Measurements from ENCODE around the gene UBE2H.
"Not testable (repeated sequence)": the region's sequence is repeated elsewhere in the genome, so short reads cannot be mapped to it uniquely, and the experiment has no call there.

UBE2H gene
- total RNA-seq, result 37.5 to 78.1 reads per million in 2 experiments

DNA sequence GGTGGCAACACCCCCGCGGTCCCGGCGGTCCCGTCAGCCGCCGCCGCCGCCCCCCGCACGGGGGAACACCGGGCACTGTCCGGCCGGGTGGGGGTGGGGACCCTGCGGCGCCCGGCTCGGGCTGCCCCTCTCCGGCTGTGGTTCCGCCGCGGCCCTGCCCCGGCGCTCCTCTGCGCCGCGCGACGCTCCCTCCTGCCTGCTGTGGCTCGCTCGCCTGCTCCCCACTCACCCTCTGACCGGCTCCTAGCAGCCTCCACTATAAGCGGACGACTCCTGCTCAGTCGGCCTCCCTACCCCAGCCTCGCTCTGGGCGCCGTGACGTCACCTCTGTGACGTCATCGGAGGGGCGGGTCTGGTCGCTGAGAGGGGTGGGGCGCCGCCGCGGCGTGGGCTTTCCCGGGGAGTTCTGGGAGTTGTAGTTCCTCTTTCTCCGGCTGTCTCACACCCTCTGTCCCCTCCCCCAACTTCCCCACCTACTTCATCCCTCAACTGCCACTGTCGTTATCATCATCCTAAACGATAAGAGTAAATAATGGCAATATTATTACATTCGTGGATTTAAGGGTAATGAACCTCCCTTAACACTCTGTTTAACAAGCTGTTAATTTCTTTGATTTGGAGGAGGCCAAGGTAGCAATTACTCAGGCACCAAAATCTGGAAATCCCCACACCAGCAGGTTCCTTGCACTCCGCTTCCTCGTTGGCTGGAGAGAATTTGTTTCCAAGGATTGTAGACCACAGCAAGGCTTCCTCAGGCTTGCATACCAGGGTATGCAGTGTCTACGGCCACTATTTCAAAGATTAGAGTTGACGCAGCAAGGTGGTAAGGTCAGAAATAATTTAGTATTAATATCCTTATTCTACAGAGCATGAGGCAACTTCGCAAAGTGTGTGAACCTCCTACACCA, at the start of gene UBE2H:
Gene UBE2H, minus strand, starts transcription at position 308 of the 908 bp plus-strand sequence. CDS start 405 bp downstream, outside the sequence.
- peak; percentile 90 for DNase-seq (ENCODE audit: low read depth)

DNA sequence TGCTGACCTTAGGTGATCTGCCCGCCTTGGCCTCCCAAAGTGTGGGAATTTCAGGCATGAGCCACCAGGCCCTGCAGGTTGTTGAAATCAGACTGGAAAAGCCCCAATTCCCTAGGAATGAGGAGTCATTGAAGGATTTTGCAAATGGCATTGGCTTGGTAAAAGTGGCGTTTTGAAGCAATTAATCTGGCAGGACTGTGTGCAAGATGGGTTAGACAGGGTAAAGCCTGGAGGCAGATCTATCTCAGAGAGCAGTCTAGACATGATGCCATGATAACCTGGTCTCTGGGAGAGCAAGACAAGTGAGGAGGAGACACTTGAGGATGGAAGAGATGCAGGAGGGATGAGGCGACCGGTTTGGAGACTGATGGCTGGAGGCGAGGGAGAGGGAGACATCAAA, 45.7 kb upstream of the UBE2H start:
- DNase-seq (ENCODE audit: low read depth), result no peak

DNA sequence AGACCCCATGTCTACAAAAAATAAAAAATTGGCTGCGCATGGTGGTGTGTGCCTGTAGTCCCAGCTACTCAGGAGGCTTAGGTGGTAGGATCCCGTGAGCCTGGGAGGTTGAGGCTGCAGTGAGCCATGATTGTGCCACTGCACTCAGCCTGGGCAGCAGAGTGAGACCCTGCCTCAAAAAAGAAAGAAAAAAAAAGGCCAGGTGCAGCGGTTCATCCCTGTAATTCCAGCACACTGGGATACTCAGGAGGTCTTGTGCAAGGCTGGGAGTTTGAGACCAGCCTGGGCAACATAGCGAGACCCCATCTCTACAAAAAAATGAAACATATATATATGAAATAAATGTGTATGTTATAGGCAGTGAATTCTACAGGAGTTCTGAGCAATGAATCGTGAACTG, 44.5 kb upstream of the UBE2H start:
- no peak for DNase-seq (ENCODE audit: low read depth)

DNA sequence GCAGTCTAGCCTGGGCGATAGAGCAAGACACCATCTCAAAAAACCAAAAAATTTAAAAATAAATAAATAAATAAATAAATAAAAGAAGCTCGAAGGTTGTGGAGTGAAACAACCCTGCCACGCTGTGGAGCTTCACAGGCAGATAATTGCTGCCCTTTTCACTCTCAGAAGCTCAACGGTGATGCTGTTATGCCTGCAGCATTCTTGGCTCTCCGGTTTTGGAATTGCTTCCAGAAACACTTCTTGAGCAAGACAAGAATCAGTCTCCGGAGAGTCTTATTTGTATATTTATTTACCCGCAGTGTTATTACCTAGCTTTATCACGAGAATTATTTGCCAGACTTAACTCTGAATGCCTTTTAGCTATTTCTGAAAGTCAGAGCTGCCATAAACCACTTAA, 40.5 kb upstream of the UBE2H start:
- DNase-seq (ENCODE audit: low read depth), result no peak

DNA sequence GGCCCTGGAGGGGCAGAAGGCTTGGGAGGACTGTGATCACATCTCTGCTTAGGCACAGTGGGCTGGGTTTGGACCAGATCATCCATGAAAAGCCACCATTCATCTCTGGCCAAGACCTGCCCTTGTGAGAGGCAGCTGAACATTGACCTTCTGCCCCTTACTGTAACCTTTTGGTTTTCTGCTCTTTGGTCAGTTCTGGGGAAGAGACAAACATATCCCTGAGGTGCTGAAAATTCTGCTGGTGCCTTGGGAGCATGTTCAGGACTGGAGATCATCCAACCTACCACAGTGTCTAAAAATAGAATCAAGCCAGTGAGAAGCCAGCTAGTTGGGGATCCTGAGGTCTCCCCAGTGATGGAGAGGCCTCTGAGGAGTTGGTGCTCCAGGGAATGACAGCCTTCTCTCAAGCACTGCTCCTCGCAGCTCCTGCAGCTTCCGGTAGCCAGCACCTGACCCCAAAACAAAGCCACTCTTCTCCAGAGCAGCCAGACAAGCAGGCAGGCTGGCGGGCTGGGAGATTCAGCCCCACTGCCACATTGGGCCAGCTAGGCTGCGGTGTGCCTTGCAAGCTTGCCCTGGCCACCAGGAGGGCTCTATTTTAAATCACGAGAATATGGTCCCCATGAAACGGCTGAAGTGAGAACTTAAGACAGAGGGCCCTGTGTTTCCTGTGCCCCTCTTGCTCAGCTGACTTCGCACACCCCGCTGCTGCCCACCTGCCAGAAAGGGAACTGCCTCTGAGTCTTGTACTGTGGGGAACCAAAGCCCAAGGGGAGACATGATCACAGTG, 37.8 kb upstream of the UBE2H start:
- DNase-seq (ENCODE audit: low read depth), result no peak

DNA sequence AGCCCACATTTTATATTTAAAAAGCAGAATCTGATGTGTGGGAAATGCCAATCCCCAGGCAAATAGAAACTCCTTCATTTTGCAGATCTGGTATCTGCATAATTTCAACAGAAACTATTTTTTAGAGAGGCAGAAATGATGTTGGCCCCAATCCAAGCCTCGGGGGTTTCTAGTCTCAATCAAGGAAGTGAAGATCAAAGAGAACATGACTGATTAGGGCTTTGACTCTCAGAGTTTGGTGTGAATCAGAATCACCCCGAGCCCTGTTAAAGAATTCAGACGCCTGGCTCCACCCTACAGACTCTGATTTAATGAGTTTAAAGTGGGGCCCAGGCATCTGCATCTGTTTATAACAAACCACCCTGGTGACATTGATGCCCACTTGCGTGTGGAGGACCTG, 36.7 kb upstream of the UBE2H start:
- DNase-seq (ENCODE audit: low read depth), result no peak

DNA sequence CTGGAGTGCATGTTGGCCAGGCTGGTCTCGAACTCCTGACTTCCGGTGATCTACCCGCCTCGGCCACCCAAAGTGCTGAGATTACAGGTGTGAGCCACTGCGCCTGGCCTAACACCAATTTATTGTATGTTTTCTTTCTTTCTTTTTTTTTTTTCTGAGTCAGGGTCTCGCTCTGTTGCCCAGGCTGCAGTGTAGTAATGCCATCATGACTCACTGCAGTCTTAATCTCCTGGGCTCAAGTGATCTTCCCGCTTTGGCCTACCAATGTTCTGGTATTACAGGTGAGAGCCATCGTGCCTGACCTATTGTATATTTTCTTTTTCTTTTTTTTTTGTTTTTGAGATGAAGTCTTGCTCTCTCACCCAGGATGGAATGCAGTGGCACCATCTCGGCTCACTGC, 33.8 kb upstream of the UBE2H start:
- DNase-seq (ENCODE audit: low read depth), result no peak

DNA sequence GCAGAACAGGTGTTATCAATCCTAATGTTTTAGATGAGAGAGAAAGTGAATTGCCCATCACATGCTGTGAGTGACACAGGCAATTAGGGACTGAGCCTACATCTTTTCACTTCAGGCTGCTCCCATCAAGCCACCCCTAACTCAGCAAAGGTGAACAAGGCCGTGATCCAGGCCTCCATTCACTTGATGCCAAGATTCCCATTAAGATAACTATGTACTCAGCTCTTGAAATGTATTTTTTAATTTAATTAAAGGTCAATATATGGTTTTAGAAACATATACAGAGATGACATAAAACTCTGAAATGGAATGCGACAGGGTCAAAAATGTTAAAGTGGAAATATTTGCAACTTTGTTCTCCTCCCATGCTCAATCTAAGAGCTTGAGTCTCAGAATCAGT, 27.9 kb upstream of the UBE2H start:
- no peak for DNase-seq (ENCODE audit: low read depth)

DNA sequence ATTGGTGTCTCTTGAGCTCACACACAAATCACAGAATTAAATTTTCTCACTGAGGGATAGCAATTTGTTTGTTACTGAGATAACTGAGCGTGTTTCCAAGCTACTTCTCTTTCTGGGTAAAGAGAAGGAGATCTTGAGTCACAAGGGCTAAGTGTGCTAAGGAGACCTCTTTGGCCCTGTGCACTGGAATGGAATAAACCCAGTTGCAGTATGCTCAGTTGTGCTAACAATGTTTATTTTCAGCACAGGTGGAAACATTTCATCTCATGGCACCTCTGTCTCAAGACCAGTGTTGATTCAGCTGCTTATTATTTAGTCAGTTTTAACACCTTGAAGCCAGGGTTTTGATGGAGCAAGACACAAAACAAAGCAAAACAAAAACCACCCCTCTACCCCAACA, 22.5 kb upstream of the UBE2H start:
- no peak for DNase-seq (ENCODE audit: low read depth)

DNA sequence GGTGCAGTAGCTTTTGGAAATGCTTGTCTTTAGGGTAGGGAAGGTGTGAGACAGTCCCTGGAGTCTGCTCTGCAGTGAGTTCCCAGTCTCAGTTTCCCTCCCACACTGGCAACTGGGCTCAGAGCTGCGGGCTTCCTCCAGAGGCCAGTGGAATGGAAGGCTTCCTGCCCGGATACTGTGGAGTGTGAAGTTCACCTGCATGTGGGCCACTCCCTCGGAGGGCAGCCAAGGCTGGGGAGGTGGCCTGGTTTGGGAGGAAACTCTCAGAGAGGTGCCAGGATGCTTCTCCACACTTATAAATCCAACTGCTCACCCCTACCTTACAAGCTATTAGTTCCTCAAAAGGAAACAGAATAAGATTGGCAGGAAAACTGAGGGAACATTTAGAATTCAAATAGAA, 18.1 kb upstream of the UBE2H start:
- DNase-seq (ENCODE audit: low read depth), result no peak

DNA sequence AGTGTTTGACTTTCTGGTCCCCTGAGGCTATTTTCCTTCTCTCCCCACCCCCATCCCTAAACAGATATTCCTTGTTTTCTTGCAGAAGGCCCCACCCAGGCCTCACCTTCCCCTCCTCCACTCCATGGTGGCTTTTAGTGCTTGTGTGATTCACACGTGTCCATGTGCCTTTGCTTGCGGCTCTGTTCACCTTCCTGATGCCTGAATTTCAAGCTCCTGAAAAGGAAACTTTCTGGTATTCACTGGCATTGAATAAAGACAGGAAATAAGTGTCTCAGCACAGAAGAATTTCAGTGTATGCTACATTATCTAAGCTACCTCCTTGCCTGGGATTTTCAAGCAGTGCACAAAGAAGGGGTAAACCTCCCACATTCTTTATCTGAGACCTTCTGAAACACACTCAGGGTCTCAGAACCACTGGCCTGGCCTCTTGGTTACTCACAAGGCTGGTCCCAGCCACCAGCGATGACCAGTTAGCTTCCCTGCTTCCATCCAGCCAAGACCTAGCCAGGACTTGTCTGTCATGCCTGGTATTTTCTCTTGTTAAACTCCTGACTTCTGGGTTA, 17.2 kb upstream of the UBE2H start:
- DNase-seq (ENCODE audit: low read depth), result no peak

DNA sequence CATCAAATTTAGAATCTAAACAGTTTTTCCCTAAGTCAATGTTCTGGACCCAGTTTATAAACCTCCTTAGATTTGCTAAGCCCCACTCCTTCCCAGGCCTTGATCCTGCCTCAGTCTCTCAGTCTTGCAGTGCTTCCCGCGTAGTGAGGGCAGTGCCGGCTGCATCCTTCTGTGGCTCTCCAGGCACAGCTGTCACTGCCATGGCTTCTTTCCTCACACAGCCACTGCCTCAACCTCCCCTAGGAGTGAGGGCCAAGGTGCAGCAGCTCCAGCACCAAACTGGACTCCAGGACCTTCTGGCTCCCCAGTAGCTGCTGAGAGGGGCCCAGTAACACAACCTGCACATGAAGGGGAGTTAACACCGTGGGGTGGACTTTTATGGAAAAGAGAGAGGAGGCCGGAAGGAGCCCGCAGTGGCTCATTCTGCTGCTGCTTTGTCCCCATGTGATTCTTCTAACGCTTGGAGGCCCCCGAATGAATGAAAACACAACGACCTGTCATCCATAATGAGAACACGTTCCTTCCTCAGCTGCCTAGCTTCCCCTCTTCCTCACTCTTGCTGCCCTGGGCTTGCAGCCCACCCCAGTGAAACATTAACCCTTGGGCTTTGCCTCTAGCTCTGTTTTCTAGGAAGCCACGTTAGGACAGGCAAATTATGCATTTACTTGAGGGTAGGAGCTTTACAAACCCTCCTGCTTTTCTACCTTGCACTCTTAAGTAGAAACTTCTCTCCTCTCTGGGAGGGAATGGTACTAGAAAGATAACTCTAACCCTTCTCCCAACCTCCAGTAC, 16.0 kb upstream of the UBE2H start:
- DNase-seq (ENCODE audit: low read depth), result no peak

DNA sequence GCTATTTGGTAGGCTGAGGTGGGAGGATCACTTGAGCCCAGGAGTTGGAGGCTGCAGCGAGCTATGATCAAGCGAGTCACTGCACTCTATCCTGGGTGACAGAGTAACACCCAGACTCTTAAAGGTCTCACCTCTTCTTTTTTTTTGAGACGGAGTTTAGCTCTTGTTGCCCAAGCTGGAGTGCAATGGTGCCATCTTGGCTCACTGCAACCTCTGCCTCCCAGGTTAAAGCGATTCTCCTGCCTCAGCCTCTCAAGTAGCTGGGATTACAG, 7.4 kb upstream of the UBE2H start:
- DNase-seq (ENCODE audit: low read depth), result not testable (repeated sequence)

DNA sequence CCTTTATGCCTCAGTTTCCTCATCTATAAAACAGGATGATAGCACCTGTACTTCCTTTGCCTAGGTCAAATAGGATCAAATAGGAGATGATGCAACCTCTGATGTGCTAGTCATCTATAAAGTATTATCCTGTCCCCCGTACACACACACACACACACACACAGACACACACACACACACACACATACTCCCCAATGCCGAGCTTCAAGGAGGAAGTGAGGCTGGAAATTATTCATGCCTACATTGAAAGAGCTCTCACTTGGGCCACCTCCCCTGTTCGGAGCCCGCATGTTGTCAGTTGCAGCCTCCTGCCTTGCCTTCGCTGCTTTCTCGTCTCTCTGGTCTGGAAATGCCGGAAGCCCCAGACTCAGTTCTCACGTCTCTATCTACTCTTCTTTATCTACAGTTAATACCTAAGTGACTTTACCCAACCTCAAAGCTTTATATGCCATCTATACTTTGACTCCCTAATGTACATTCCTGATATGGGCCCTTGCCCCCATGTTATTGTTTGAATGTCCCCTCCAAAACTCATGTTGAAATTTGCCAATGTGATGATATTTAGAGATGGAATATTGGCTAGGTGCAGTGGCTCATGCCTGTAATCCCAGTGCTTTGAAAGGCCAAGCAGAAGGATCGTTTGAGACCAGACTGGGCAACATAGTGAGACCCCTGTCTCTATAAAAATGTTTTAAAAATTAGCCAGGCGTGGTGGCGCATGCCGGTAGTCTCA, 6.9 kb upstream of the UBE2H start:
- no peak for DNase-seq (ENCODE audit: low read depth)

DNA sequence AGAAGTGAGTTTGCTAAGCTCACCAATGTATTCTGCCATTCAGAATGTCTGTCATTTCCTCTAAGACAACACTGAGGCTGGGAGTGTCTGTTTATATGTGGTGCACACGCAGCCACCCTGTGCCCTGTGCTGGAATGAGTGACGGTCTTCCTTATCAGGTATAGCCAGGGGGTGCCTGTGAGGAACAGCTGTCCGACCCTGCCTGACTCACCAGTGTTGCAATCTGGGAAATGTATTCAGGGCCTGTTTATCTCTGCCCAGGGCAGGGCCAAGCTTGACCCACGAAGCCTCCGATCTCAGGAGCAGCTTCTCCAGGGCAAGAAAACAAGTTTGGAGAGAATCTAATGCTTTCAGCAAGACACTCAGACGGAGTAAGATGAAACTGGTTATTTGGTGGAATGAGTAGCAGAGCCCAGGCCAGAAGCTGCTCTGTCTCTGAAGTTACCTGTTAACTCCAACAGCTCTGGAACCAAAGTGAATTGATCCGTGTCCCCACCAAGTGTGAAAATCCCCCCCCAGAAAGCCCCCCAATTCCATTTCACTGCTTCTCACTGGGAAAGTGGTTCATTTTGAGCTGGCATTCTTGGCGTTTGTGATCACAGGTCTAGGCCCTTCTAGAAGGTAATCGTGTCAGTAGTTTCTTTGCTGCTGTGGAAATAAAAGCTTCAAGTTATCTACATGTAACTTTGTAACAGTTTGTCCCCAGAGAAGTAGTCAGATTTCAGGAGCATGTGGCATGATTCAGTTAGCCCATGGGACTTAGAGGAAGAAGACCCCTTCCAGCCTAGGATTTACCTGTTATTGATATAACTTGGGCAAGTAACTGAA, 6.1 kb upstream of the UBE2H start:
- no peak for DNase-seq (ENCODE audit: low read depth)

DNA sequence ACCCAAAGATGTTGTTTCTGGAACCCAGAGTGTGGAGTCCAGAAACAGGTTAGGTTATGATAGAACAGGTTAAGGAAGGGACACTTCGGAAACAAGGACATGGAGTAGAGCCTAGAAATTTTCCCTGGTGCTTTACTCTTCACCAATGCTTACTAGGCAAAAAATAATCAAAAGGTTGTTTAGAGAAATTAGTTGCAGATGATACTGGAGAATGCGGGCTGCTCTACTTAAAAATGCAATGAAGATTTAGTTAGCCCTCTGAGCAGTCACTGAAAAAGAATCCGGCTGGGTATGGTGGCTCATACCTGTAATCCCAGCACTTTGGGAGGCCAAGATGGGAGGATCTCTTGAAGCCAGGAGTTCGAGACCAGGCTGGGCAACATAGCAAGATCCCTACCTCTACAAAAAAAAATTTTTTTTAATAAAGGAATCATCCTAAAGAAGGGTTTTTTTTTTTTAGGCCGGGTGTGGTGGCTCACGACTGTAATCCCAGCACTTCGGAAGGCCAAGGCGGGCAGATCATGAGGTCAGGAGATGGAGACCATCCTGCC, 3.3 kb upstream of the UBE2H start:
- DNase-seq (ENCODE audit: low read depth), result no peak

DNA sequence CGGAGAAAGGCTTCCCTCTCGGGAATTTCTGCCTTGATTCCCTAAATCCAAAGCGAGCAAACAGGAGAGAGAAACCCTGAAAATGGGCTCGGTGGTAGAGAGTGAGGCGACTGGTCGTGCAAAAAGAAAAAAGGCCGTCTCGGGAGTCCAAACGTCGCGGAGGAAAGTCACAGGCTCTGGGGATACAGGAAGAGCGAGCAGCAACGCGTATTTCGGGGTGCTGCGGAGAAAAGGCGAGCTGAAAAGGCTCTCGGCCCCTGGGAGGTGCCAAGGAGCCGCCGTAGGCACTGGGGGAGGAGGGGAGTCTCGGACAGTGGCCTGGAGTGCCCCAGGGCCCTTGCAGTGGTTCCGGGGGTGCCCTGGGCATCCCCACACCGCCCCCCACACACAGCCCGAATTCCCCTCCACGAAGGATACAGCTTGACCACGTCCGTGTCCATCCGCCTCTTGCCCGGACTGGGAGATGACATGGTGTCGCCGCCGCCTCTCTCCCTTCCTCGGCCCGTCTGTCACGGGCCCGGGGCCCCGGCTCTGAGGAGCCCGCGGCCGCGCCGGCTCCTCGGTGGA, 591 bp downstream of the UBE2H start:
- DNase-seq (ENCODE audit: low read depth), result peak; percentile 7

DNA sequence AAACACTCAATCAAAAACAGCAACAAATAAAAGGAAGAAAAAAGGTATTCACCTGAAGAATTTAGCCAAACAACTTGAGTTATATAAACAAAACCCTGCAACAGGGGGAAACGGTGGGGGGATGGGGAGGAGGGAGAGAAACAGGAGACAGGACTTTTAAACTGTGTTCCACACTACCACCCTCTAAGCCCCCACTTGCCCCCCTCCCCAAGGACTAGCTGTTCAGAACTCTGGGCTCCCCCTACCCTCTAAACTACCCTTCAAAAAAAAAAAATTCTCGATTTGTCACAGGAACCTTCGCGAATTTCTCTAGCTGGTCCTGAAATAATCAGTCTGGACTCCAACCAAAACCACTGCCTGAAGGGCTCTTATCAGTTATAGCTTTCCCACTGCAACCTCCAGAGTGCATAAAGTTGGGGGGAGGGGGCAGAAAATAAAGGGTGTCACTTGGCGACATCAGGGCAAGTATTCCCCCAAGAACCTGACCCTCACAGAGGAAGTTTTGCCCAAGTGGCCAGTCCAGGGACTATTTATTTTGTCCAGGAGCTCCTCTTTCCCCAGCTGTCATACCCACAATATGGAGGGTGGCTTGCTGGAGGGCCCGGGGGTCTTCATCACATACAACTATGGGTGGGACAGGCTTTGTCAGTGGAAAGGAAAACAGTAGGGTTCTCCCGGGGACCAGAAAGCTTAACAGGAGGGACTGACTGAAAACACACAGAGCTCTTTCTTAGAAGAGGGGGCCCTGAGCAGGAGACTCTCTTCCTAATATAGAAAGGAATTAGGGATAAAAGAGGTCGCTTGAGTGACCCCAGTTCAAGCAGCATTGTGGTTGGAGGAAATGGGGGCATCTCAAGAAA, 1.3 kb downstream of the UBE2H start:
- DNase-seq (ENCODE audit: low read depth), result no peak

DNA sequence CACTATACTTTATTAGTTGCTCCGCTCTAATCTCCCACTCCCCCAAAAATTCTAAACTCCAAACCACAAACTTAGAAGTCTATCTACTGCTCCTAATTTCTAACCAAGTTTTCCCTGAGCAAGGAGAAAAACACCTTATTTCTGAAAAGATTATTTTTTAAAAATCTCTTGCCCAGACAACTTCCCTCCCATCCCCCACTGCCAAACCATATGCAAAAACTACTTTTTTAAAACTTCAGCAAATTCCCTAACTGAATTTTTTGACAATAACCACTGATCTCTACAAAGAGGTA, 1.9 kb downstream of the UBE2H start:
- no peak for DNase-seq (ENCODE audit: low read depth)

Measured in T follicular helper cell (primary cell).